ENCODE measurements around the gene PLK5.
"Not testable (repeated sequence)": the region's sequence is repeated elsewhere in the genome, so short reads cannot be mapped to it uniquely, and the experiment has no call there.

PLK5 gene

DNA sequence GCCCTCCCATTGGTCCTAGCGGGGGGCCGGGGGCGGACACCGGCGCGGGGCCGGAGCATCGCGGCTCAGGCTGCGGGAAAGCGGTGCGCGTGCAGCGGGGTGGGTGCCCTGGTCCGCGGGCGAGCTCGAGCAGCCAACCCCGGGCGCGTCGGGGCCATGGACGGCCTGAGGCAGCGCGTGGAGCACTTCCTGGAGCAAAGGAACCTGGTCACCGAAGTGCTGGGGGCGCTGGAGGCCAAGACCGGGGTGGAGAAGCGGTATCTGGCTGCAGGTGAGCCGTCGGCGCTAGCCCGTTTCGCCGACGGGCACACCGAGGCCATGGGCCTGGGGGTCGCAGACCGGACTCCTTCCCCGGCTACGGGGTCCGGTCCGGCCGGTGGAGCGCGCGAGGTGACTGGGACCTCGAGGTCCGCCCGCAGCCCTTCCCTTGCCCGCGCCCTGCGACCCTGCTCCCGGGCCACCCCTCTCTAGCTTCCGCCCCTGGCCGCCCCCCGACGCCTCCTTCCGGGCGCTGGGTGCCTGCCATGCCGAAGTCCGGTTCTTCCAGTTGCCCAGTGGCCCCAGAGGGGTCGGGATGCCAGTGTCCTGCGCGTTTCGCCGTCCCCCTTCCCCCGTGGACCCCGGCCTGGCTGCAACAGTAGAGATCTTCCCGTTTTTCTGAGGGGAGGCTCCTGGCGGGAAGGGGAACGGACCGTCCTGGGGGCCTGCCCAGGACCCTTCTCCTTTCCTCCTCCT is 32.6 kb upstream of the PLK5 start, which contains the start of gene REEP6:
Gene REEP6, plus strand, starts transcription at position 68 of the 735 bp plus-strand sequence. Its CDS starts 89 bp downstream, at position 157.
- DNase-seq = no peak

DNA sequence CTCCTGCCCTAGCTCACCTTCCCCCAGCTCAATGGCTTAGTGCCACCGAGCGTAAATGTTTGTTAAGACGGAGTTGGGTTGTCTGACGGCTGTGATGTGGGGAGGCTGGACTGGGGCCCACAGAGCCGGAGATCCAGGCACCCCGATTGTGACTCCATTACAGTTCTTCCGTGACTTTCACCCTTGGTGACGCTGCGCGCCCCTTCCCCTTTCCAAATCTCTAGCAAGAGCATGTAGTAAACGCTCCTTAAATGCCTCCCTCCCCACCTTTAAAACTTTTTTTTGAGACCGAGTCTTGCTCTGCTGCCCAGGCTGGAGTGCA is 32.1 kb upstream of the PLK5 start:
- no peak for DNase-seq

DNA sequence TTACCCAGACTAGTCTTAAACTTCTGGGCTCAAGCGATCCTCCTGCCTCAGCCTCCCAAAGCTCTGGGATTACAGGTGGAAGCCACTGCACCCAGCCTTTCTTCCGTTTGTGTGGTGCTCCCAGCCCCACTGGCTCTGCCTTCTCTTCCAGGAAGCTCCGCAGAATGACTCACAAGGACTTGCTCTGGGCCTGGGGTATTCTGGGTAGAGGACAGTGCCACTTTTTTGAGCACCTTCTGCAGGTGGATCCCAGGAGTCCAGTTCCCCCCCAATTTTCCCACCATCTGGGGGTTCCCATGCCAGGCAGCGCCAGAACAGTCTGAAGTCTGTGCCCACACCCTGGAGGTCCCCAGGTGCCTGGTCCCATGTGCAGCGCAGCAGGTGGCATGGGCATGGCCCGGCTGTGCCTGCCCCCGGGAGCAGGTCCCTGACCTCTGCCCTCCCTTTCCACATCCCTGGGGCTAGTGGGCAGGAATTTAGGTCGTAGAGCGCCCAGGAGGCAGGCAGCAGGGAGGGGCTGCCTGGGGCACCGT is 31.3 kb upstream of the PLK5 start:
- no peak for DNase-seq

DNA sequence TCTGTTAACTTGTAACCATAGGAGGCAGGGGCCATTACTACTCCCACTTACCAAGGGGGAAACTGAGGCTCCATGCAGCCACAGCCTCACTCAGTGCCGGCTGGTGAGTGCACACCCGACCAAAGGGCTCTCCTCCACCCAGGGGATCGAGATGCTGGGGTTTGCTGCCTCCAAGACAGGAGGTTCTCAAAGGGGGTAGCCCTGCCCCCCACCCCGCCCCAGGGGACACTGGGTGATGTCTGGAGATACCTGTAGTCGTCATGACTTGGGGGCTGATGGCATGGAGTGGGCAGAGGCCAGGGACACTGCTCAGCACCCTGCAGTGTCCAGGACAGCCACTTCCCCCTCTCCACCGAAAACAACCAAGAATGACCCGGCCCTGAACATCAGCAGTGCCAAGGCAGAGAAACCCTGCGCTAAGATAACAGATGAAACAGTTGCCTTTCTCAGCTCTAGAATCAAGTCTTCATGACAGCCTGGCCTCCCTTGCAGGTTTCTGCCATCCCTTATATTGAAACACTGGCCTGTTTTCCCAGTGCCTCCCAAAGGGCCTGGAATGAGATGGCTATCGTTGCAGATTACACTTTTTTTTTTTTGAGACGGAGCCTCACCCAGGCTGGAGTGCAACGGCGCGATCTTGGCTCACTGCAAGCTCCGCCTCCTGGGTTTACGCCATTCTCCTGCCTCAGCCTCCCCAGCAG is 29.6 kb upstream of the PLK5 start:
- DNase-seq = no peak

DNA sequence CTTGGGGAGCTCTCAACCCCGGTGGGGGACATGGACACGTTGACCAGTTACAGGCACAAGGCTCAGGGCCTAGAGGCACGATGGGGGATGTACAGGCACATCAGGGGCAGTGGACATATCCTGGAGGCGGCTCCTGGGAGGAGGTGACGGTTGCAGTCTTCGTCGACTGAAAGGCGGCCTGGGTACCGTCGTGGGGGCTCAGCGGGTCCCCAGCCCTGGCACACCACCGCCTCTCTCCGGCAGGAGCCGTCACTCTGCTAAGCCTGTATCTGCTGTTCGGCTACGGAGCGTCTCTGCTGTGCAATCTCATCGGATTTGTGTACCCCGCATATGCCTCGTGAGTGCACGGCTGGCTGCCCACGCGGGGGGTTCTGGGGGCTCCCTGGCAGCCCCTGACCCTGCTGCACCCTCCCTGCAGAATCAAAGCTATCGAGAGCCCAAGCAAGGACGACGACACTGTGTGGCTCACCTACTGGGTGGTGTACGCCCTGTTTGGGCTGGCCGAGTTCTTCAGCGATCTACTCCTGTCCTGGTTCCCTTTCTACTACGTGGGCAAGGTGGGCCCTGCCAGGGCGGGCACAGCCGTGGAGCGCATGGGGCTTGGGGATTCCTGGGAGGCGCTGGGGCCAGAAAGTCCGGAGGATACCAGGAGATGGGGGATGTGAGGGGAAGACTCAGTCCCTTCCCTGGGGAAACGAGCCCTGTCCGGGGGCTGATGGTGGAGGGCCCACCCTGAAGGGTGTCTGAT is 28.7 kb upstream of the PLK5 start:
- DNase-seq = no peak

DNA sequence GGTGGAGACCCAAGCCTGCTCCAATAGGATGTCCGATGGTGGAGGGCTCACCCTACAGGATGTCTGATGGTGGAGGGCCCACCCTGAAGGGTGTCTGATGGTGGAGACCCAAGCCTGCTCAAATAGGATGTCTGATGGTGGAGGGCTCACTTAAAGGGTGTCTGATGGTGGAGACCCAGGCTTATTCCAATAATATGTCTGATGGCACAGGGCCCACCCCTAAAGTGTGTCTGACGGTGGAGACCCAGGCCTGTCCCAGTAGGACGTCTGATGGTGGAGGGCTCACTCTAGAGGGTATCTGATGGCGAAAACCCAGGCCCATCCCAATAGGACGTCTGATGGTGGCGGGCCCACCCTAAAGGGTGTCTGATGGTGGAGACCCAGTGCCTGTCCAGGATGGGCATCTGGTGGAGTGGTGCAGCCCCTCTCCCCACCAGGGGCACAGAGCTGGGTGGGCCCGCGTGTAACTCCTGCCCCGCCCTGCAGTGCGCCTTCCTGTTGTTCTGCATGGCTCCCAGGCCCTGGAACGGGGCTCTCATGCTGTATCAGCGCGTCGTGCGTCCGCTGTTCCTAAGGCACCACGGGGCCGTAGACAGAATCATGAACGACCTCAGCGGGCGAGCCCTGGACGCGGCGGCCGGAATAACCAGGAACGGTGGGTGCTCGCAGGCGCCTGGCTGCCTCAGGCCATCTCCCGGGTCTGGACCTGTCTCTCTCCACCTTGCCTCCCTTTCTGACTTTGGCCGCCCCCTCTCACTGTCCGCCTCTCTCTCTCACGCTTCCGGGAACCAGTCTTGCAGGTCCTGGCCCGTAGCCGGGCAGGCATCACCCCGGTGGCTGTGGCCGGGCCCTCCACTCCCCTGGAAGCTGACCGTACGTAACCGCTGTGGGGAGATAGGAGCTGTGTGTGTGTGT is 27.8 kb upstream of the PLK5 start:
- no peak for DNase-seq

DNA sequence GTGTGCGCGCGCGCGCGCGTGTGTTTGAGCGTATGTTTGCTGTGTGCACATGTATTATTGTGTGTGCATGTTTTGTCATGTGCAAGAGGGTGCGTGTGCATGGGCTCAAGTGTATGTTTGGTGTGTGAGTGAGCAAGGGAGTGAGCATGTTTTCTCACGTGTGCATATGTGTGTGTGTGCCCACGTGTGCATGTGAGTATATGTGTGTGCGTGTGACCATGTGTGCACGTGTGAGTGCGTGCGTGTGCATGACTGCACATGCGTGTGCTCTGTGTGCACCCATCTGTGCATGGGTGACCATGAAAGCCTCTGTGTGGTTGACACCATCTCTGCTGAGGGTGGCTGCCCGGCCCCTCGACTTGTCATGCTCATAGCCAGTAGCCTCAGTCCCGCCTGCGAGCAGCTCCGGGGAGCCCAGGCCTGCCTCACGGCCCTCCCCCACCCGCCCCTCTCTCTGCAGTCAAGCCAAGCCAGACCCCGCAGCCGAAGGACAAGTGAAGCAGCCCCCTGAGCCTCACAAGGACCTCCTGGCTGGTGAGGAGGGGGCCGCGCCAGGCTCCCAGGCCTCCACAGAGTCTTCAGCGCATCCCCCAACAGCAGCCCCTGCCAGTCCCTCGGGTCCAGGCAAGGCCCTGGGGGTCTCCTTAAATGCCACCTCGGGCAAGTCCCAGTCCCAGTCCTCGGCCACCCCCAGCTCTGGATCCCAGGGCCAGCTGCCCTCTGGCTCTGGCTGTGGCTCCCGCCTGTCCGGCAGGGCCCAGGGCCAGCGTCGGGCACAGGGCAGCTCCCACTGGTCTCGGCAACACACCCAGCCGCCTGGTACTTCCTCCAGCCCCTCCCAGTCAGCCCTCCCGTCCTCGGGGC is 26.9 kb upstream of the PLK5 start:
- DNase-seq = no peak

DNA sequence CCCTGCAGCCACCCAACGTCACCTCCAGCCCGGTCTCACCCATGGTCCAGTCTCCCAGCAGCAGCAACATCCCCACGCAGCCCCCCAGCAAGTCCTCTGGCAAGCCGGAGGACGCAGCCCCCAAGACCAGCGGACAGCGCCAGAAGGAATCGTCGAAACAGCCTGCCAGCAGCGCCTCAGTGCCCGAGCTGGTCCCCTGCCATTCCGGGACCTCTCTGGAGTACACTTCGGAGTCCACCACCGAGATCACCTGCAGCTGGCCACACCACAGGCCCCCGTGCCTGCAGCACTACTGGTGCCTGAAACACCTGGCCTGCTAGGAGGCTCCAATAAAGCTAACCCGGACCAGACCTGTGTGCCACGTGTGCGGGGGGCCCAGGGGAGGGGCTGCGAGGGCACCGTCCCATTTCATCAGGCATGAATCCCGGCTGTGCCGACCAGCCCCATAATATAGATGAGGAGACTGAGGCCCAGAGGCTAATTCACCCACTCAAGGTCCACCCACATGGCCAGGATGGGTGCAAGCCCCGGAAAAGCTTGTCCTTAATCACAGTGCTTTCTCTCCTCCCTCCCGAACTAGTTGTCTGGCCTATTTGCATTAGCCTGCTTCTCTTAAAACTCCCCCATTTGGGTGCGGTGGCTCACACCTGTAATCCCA is 26.2 kb upstream of the PLK5 start:
- DNase-seq = no peak

DNA sequence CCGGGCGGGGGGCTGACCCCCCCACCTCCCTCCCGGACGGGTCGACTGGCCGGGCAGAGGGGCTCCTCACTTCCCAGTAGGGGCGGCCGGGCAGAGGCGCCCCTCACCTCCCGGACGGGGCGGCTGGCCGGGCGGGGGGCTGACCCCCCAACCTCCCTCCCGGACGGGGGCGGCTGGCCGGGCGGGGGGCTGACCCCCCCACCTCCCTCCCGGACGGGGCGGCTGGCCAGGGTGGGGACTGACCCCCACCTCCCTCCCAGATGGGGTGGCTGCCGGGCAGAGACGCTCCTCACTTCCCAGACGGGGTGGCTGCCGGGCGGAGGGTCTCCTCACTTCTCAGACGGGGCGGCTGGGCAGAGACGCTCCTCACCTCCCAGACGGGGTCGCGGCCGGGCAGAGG is 24.6 kb upstream of the PLK5 start:
- not testable (repeated sequence) for DNase-seq

DNA sequence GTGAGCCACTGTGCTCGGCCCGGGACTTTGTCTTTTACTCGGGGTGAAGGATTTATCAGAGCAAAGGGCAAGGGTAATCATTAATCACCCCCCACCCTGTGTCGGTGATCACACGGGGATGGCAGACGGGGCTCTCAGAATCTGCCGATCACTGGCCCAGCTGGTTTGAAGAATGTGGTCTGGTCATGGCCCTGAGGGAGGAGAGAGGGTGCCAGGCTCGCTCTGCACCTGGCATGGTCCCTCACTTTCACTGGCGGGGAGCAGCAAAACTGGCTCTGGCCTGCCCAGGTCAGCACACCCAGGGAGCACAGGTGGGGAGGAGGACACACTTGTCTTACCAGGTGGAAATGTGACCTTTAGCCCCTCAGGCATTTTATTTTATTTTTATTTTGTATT is 22.7 kb upstream of the PLK5 start:
- no peak for DNase-seq

DNA sequence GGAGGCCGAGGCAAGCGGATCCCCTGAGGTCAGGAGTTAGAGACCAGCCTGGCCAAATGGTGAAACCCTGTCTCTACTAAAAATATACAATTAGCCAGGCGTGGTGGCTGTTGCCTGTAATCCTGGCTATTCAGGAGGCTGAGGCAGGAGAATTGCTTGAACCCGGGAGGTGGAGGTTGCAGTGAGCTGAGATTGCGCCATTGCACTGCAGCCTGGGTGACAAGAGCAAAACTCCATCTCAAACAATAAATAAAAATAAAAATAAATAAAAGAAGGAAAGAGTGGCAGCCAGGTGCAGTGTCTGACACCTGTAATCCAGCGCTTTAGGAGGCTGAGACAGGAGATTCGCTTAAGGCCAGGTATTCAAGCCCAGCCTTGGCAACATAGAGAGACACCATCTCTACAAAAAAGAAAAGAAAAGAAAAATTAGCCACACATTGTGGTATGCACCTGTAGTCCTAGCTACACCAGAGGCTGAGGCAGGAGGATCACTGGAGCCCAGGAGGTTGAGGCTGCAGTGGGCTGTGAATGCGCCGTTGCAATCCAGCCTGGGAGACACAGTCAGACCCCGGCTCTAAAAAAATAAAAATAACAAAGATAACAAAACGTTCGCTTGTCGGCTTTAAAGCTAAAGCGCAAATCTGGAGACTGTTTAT is 21.3 kb upstream of the PLK5 start:
- DNase-seq = no peak

DNA sequence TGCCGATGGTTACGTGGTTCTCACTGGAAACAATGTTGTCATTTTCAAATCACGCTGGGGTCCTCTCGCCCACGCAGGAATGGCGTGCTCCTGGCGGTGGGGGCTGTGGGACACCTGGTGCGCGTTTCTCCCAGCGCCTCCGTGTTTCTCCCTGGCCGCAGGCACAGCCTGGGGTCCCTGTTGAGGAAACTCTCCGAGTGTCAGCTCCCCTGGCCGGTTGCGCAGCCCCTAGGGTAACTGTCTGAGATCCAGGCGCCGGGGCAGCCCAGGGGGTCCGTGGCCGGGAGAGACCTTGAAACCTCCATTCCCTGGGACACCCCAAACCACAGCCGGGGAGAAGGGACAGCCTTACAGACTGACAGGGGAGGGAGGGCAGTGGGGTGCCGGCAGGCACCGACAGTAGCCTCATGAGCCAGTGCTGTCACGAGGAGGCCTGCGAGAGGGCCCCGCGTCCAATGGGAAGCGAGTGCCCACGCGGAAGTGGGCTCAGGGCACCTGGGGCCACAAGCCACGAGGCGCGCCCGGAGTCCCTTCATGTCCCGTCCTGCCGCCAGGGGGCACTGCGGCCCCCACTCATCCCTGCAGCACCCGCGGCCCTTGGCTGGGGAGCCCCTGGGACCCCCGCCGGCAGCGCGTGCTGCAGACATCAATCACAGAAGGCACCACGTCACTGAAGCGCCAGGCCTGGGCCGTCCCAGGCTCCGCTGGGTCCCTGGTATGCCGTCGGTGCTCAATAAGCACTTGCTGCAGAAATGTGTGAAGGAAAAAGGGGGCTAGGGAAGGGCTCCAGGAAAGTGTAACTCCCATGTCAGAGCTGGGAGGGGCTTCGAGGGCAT is 20.6 kb upstream of the PLK5 start:
- DNase-seq = peak; percentile 48

DNA sequence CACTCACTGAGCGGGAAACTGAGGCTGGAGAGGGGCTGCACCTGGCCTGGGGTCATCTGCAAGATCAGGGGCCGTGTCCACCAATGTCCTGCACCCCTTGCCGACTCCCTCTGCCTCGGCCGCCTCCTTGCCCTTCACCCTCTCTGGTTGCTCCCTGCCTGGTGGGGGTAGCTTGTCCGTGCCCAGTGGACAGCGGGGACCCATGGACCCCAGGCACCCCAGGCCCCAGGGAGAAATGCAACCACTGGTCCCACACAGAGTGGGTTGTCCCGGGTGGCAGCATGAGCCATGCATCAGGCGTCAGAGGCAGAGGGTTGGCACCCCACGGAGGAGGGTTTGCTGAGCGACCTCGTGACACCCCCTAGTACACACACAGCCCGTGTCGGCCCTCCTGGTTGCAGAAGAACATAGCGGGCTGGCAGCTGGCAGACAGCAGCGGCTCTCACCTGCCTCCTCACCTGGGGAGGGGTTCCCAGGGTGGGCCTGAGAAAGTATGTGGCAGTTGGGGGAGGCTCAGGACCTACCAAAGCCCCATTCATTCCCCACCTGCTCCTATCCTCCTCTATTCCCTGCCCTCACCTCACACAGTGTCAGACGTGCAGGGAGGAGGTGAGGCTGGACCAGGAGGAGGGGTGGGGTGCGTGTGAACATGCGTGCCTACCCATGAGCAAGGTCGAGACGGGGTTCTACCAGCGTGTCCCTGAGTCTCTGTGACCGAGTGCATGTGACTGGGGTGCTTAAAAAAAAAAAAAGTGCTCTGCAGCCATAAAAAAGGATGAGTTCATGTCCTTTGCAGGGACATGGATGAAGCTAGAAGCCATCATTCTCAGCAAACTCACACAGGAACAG is 19.7 kb upstream of the PLK5 start:
- DNase-seq = no peak

DNA sequence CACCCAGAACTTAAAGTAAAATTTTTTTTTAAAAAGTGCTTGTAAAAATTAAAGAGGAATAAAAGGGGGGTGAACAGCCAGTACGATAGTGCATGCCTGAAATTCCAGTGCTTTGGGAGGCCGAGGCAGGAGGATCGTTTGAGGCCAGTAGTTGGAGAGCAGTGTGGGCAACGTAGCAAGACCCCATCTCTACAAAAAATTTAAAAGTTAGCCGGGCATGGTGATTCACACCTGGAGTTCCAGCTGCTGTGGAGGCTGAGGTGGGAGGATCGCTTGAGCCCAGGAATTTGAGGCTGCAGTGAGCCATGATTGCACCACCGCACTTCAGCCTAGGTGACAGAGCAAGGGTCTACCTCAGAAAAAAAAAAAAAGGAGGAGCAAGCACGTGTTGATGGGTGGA is 18.9 kb upstream of the PLK5 start:
- DNase-seq = no peak

DNA sequence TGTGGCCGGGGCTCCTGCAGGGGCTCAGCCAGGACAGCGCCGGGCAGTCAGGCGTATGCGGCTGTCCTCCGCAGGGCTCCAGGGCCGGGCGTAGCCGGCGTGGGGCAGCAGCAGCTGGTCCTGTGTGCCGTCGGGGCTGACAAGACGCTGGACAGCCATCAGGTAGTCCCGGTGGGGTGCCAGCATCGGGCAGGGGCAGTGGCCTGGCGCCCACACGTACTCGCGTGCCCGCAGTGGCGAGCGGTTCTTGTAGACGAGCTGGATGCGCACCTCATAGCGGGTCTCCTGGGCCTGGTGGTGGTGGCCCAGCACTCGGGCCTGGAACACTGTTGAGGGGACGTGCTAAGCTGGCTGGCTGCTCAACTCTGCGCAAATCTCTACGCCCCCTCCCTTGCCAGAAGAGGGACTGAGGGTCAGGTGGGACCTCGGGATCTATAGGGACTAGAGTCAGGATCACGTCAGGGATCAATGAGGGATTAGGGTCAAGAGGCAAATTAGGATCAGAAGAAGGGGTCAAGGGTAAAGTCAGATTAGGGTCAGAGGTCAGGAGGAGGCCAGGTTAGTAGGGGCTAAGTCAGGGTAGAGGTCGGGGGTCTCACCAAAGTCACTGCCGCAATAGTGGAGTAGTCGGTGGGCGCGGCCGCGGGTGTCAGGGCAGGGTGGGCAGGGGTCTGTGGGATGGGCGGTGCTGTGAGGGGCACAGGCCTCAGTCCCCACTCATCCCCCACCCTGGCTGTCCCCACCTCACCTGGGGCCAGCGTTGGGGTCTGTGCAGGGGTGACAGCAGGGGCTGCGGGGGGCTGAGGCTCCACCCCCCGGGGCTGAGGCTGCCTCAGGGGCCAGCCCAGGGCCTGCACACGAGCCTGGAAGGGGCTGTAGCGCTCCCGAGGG is 17.6 kb upstream of the PLK5 start:
- DNase-seq = no peak

DNA sequence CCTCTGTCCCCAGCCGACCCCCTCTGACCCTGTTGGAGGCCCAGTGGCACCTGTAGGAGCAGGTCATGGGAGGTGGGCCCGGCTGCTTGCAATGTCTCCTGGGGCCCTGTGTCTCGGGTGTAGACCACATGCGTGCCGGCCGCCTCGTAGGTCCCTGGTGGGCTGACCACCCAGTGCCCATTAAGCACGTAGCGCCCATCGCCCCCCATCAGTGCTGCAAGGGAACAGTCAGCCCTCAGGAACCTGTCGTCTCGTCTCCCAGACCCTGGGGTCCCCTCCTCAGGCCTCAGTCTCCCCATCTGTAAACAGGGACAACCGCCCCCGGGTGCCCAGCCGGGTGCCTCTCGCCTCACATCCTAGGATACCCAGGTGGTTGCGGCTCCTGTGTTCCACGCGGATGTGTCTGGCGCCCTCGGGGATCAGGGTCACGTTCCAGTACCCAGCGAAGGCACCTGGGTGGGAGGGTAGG is 16.7 kb upstream of the PLK5 start:
- no peak for DNase-seq

DNA sequence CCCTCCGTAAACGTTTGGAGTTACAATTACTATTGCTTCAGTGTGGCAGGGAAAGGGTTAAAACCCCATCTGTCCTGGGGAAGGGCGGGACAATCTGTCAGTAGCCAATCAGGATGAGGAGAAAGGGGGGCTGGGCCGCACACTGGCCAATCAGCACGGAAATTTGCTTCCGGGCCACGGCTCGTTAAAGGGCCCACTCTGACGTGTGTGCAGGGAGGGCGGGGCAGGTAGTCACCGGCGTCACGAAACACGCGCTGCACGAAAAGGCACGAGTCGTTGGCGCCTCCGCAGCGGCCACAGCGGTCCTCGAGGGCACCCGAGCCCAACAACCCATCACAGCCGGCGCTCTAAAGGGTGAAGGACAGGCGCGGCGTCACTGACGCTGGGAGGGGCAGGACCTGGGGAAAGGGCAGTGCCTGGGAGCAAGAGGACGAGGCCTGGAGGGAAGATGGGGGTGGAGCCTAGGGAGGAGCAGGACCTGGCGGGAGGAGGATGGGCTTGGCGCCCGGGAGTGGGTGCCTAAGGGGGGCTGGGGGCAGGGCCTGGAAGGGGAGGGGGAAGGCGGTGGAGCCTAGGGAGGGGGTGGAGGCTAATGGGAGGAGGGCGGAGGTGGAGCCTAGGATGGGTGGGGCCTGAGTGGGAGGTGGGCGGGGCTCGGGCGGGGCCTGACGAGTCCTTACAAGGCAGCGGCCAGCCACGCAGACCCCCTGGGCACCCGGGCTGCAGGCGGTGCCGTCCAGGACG is 15.9 kb upstream of the PLK5 start:
- DNase-seq = peak; percentile 64

All from KG1 (cell line).